GM21619 (cell line): ENCODE data around the gene PCED1A.
"Not testable (repeated sequence)": the region's sequence is repeated elsewhere in the genome, so short reads cannot be mapped to it uniquely, and the experiment has no call there.

ENCODE experiments used
- ATAC-seq: cut with Tn5 transposase; IDR thresholded peaks from one replicate; pipeline ENCODE4 v1.9.1; 2021; ENCODE audit not compliant: unreplicated experiment

PCED1A gene

DNA sequence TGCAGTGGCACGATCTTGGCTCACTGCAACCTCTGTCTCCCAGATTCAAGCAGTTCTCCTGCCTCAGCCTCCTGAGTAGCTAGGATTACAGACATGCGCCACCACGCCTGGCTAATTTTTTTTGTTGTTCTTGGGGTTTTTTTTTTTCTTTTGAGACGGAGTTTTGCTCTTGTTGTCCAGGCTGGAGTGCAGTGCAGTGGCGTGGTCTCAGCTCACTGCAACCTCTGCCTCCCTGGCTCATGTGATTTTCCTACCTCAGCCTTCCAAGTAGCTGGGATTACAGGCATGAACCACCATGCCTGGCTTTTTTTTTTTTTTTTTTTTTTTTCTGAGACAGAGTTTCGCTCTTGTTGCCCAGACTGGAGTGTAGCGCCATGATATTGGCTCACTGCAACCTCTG, 9.2 kb downstream of the PCED1A start:
- not testable (repeated sequence) for ATAC-seq

- no peak for ATAC-seq
Observed at GRCh38 chr20:2829376-2829775, 11.1 kb downstream of the PCED1A start.

DNA sequence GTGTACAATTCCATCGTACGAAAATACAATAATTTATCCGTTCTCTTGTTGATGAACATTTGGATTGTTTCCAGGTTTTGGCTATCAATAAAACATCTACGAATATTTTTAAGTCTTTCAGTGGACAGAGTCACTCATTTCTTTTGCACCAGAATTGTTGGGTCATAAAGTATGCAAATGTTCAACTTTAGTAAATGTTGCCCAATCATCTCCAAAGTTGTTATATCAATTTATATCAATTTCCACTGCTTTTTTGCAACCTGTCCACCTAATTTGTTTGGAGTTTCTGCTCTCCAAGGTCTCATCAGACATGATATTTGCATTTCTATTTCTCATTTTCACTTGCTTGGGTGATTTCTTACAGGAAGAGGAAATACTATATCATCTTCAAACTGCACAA, 13.8 kb downstream of the PCED1A start:
- no peak for ATAC-seq

GRCh38 chr20:2825761-2826160, 14.7 kb downstream of the PCED1A start:
- no peak for ATAC-seq

DNA sequence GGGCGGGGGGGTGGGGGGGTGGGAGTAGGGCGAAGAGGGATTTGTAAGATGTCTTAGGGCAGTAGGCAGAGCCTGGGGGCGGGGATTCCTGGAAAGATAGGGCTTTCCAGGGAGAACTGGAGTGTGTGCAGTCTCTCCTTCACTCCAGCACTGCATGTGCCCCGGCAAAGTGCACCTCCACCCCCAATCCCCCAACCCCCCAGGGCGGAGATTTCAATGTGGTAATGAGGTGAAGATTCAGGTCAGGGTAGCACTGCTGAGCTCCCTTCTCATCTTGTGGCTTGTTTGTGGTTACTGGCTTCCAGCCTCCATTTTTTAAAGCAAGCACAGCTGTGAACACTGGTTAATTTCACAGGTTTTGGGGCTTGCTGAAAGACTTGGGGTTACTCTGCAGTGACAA, 18.4 kb downstream of the PCED1A start:
- ATAC-seq = no peak

DNA sequence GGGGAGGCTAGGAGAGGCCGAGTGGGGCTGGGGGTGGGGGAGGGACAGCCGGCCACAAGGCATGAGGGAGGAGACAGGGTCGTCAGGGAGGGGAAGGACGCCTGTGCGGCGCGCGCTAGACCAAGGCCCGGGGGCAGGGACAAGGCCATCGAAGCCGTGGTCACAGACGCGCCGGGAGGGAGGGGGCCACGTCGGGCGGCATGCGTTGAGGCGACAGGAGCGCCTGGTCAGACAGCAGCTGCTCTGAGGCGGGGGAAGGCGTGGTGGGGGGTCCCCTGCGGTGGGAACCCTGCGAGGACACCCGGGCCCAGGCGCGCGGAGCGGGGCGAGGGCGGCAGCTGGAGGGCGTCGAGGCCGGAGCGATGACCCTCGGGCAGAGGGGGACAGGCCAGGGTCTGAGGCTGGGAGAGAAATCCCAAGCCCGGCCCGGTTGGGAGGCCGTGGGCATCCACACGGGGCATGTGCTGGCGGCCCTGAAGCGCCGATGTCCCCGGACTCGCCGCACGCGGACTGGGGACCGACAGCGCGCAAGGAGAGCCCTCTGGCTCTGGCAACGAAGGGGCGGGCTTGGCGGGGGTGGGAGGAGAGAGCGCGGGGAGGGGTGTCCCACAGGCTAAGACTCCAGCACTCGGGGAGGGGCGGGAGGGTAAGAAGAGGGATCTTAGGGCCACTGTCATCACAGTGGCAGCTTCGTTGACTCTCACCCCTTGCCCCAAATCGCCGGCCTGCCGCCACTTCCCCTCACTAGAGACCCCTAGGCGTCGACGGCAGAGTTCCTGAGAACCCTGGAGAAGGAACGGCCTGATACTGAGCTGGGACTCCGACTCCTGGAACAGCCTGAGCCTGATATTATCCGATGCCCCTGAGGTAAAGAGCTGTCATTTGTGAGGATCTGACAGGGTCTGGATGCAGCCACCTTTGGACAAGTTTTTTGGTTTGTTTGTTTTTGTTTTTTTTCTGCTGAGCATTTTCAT, 19.3 kb downstream of the PCED1A start:
- no peak for ATAC-seq

- no peak for ATAC-seq
Observed at GRCh38 chr20:2820084-2820895, 20.2 kb downstream of the PCED1A start.

- ATAC-seq = no peak
Observed at GRCh38 chr20:2817891-2818595, 22.4 kb downstream of the PCED1A start.

DNA sequence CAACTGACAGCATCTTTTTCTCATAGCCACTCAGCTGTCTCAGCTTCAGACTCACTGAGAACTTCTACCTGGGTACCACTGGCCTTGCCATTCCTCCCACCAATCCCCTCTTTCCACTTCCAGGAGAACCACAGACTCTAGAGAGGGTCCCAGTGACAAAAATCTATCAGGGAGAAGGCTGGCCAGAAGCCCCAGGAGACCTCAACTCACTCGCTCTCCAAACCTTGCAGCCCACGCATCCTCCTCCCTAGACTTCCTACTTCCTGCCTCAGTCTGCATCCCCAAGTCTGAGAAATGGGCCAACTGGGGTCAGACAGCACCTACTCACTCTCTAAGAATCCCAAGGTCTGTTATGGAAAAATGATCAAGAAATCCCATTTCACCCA, 23.1 kb downstream of the PCED1A start:
- no peak for ATAC-seq

GRCh38 chr20:2816583-2817340, 23.7 kb downstream of the PCED1A start:
- ATAC-seq = no peak

DNA sequence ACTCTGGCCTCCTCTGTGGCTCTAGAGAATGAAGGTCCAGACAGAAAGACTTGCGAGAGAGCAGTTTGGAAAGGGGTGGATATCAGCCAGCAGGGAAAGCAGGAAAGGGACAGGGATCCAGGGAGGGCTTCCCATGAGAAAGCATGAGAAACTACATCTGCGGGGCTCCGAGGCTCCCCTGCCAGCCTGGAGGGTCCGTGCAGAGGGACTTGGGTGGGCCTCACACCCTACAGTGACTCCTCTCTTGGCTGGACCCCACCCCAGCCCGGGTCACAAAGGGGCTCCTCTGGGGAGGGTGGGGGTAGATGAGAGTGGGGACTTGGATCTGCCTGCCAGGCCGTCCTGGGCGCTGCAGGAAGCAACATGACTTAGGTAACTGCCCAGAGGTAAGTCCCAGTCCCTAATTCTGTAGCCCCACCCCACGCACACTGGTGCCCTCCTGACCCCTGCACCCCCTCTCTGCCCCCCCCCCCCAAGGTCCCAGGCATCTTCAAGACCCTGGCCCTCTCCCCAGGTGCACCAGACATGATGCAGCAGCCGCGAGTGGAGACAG, 24.3 kb downstream of the PCED1A start, which contains the start of gene TMEM239:
TMEM239 (plus strand) TSS at position 335 of the 553 bp plus-strand sequence; CDS start at position 526, 191 bp downstream.
- ATAC-seq = no peak

DNA sequence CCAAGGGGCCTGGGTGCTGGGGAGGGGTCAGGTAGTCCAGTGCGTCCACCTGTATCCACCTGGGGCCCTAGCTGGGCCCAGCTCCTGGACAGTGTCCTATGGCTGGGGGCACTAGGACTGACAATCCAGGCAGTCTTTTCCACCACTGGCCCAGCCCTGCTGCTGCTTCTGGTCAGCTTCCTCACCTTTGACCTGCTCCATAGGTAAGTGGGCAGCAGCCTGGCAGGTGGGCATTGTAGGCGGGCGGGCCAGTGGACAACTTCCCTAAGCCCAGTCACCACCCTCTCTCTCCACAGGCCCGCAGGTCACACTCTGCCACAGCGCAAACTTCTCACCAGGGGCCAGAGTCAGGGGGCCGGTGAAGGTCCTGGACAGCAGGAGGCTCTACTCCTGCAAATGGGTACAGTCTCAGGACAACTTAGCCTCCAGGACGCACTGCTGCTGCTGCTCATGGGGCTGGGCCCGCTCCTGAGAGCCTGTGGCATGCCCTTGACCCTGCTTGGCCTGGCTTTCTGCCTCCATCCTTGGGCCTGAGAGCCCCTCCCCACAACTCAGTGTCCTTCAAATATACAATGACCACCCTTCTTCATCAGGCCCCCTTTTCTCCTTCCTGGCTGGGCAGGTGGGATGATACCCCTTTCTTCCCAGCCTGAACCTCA, 25.1 kb downstream of the PCED1A start:
- no peak for ATAC-seq

DNA sequence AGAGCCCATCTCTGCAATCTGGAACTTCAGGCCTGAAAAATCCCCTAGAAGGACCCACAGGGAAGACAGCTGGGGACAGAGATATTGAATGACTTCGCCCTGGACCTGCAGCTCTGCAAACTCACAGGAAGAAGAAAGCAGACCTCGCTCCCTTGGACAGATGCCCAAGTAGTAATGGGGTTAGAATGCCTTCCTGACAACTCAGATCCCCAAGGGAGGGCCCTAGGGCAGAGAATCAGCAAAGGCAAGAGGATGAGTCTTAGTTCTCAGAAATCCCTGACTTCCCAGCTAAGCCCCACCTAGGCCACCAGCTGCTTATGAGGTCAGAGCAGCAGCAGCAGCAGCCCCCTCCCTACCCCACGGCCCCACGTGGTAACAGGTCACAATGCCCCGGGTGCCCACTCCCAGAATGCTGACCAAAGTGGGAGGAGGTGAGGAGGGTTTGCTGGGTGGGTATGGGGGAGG, 25.8 kb downstream of the PCED1A start, which contains the start of gene C20orf141:
C20orf141 (plus strand) TSS at position 401 of the 465 bp plus-strand sequence. CDS start 198 bp downstream, outside the sequence.
- no peak for ATAC-seq

- no peak for ATAC-seq
Observed at GRCh38 chr20:2814076-2814475, 26.4 kb downstream of the PCED1A start.

- no peak for ATAC-seq
Observed at GRCh38 chr20:2812189-2812588, 28.3 kb downstream of the PCED1A start.

GRCh38 chr20:2809690-2810089, 30.8 kb downstream of the PCED1A start:
- no peak for ATAC-seq

- ATAC-seq = not testable (repeated sequence)
Observed at GRCh38 chr20:2807929-2808328, 32.5 kb downstream of the PCED1A start.

DNA sequence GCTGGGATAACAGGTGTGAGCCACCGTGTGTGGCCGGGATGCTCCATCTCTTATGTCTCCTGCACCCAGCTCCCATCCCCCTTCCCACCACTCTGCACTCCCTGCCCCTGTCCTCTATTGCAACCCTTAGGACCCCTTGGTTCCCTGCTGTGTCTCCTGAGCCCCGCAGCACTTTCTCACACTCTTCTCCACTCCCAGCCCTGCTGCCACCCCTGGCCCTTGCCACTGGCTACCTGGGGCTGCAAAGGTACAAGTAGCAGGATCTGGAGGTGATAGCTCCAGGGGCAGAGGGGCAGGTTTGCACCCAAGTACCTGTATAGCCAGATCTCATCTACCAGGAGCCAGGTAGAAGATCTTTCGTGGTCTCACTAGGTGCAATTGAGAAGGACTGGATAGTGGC, 33.4 kb downstream of the PCED1A start:
- no peak for ATAC-seq

GRCh38 chr20:2806351-2806701, 34.1 kb downstream of the PCED1A start:
- ATAC-seq = no peak
